ENCODE results near the gene SYTL3.
"Not testable (repeated sequence)": the region's sequence is repeated elsewhere in the genome, so short reads cannot be mapped to it uniquely, and the experiment has no call there.

The SYTL3 gene

DNA sequence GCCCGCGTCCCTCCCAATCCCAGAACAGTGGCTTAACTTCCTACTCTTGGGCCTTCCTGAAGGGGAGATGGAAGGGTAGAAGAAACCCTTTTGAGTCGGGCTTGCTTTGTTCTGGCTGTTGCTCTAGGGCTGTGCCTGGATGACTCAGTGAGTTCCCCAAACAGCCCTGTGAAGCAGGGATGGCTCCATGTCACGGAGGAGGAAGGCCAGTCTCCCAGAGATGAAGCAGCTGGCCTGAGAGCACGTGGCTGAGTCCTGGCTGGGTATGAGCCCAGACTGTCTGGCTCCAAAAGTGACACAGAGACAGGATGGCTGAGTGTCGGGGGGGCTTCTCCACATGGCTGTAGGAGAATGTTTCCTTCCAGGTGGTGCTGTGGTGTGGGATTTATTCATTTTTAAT is 4.6 kb downstream of the SYTL3 start:
- TF ChIP-seq, protein P1, sequence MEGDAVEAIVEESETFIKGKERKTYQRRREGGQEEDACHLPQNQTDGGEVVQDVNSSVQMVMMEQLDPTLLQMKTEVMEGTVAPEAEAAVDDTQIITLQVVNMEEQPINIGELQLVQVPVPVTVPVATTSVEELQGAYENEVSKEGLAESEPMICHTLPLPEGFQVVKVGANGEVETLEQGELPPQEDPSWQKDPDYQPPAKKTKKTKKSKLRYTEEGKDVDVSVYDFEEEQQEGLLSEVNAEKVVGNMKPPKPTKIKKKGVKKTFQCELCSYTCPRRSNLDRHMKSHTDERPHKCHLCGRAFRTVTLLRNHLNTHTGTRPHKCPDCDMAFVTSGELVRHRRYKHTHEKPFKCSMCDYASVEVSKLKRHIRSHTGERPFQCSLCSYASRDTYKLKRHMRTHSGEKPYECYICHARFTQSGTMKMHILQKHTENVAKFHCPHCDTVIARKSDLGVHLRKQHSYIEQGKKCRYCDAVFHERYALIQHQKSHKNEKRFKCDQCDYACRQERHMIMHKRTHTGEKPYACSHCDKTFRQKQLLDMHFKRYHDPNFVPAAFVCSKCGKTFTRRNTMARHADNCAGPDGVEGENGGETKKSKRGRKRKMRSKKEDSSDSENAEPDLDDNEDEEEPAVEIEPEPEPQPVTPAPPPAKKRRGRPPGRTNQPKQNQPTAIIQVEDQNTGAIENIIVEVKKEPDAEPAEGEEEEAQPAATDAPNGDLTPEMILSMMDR (IDR thresholded peaks at IDR 0.05) = no peak
- Histone ChIP-seq H3K27ac (peak overlapping the region in 1 of 2 donors; percentile 81), H3K4me3 (peak overlapping the region; percentile 18)
- no peak for DNase-seq (ENCODE audit: low spot score)

DNA sequence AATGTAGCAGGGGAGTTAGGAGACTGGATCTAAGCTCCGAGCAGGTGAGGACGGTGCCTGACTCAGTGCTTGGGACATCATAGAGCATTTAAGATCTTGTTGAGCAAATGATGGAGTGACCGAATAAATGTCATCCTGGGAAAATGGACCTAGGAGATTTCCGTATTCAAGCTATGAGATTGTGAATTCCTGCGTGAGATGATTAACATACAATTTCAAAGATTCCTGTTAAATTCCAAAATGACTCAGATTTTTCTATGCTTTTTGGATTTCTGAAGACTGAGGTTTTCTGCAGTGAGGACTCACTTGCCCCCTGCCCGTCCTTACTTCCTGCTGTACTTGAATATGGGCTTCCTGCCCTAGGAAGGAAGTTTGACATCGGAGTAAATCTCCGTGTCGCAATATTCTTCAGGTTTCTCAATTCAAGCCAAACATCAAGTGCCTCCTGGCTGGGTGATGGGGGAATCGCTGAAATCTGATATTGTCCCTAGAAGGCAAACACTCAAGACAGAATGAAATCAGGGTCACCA is 5.2 kb downstream of the SYTL3 start:
- TF ChIP-seq, protein P1 (IDR thresholded peaks at IDR 0.05) = no peak
- no peak for DNase-seq (ENCODE audit: low spot score)
- Histone ChIP-seq H3K27ac (peak overlapping the region in 1 of 2 donors; percentile 81), H3K4me3 (no peak overlapping the region)

DNA sequence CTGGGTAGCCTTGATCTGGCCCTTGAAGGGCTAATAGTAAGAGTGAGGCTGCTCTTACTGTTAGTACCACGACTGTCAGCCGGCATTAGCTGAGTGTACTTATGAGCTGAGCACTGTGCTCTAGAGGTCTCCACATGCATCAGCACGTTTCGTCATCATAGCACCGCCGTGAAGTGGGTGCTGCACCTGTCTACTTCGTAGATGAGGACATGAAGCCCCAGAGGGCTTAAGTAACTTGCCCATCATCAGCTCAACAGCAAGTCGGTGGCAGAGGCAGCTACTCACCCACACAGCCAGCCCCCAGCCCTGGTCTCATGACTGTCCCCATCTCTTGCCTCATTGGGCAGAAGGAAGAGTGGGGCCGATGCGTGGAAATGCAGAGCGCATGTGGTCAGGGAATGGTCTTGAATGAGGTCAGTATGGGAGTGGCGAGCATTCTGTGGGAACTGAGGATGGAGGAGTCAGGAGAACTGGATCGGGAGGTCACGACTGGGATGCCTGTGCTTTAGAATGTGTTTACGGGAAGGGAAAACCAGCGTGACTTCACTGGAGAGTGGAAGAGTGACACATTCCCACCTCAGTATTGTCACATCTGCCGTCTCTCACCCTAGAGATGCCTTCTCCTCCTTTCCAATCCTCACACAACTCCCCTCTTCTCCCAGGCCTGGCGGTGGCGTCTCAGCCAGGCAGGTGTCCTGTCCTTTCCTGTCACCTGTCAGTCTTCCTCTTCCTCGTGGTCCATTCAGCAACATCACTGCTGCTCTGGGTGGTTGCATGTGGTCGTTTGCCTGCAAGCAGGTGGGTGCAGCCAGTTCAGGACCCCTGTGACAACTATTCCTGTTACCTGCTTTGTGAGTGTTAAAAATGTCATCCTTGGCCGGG is 6.0 kb downstream of the SYTL3 start:
- no peak for DNase-seq (ENCODE audit: low spot score)
- no peak overlapping the region for H3K4me3 ChIP-seq

DNA sequence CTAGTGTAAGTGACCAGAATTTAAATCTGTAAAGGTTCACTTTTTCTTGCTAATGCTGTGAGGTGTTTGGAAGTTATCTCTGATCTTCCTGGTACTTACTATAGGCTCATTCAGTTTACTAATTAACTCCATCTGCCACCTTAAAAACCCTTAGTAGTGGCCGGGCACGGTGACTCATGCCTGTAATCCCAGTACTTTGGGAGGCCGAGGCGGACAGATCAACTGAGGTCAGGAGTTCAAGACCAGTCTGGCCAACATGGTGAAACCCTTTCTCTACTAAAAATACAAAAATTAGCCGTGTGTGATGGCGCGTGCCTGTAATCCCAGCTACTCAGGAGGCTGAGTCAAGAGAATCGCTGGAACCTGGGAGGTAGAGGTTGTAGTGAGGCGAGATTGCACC is 7.1 kb downstream of the SYTL3 start:
- not testable (repeated sequence) for H3K4me3 ChIP-seq; H3K27ac ChIP-seq; DNase-seq (ENCODE audit: low spot score)

More for the DNA sequence above, 6.0 kb downstream of the SYTL3 start:
- no peak overlapping the region for H3K27ac ChIP-seq
- TF ChIP-seq, protein P1 (IDR thresholded peaks at IDR 0.05) = no peak

DNA sequence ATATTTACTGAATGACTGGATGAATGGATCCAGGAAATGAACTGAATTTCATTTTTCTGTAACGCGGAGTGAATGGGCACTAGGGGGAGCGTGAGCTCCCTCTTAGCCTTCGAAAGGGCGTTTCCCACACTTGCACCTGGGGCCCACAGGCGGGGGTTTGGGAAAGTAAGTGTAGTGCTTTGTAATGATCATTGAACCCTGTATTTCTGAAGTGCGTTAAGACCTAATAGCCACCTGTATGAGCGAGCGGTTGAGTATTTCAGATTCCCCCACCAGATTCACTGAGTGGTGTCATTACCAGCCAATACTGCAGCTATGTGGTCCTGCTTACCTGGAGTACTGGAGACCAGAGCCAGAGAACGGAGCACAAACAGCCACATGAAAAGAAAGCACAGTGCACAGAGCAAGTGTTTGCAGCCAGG is 10.5 kb downstream of the SYTL3 start:
- Histone ChIP-seq H3K4me3 (no peak overlapping the region), H3K27ac (no peak overlapping the region)
- TF ChIP-seq, protein P1 (IDR thresholded peaks at IDR 0.05) = no peak
- DNase-seq (ENCODE audit: low spot score) = no peak

DNA sequence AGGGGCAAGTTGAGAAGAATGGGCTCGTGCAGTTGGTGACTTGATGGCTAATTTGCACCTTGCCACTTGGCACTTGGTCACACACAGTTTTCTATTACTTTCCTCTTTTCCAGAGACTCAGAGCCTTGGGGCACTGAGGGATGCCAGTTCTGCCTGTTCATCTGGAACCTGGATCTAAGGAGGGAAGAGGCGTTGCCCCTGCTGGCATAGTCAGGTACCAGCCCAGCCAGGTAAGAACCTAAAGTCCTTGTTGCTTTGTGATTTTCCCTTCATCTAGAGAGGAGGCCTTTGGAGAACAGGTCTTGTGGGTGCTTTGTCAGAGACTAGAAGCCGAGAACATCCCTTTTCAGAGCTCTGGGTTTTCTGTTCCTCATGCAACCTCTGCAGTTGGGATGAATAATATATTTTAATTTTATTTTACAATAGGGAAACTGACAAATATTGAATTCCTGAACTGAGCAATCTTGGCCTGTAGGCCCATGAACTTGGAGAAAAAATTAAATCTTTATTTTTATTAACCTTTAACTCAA is 11.4 kb downstream of the SYTL3 start:
- Histone ChIP-seq H3K4me3 (no peak overlapping the region), H3K27ac (no peak overlapping the region)
- DNase-seq (ENCODE audit: low spot score) = no peak
- TF ChIP-seq, protein P1 (IDR thresholded peaks at IDR 0.05) = no peak

DNA sequence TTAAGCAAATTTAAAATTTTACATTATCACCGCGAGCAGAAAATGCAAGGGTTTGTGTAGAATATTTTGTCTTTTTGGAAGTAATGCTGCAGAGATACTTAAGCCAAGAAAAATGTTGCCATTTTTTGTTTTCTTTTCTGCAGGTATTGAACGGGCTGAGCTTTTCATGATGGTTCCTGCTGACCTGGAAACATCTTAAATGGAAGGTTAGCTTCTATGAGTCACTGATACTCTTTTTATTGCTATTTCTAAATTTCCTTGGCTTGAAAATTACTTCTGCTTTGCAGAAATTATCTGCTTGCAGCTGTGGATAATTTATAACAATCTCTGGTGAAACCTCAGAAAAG is 12.7 kb downstream of the SYTL3 start:
- TF ChIP-seq, protein P1 (IDR thresholded peaks at IDR 0.05) = no peak
- H3K27ac ChIP-seq = no peak overlapping the region
- DNase-seq (ENCODE audit: low spot score) = no peak
- H3K4me3 ChIP-seq = no peak overlapping the region

All from coronary artery (tissue), 2 donors.